ENCODE data around the gene MYOZ1.

Gene MYOZ1

DNA sequence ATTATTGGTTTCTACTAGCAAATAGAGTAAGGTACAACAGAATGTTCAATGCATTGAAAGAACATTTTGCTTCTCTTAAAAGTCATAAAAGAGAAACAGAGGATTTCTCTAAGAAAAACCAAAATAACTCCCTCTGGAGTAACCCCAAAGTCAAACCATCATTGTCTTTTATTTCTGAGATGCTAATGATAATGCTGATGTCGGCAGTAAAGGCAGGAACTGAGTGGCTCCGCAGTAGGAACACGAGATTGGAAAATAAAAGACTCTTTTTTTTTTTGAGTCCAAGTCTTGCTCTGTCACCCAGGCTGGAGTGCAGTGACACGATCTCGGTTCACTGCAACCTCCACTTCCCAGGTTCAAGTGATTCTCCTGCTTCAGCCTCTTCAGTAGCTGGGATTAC is 47.5 kb downstream of the MYOZ1 start:
- no peak overlapping the region for H3K9ac ChIP-seq (ENCODE audit: low read length)
- no peak overlapping the region for H4K91ac ChIP-seq (ENCODE audit: low read depth, low read length)
- H3K9me3 ChIP-seq (ENCODE audit: insufficient read depth, low read depth, low read length): no peaks in the 10 kb centered on the region
- no peak overlapping the region for H2AFZ ChIP-seq (ENCODE audit: insufficient read depth, low read length, poor library complexity)
- peaks cover 1% of the 10 kb centered on the region for H3K79me1 ChIP-seq (ENCODE audit: low read length)
- H3K27me3 ChIP-seq (ENCODE audit: insufficient read depth, low read length): no peaks in the 10 kb centered on the region
- H3K4me2 ChIP-seq (ENCODE audit: low read length): no peak overlapping the region
- H3K14ac ChIP-seq (ENCODE audit: low read length): no peak overlapping the region
- no peak overlapping the region for H2BK5ac ChIP-seq (ENCODE audit: low read depth, low read length, poor library complexity)
- no peak overlapping the region for H4K12ac ChIP-seq (ENCODE audit: low read depth, low read length)
- H3K4me3 ChIP-seq (ENCODE audit: low read depth, low read length): no peak overlapping the region
- no peaks in the 10 kb centered on the region for H3K79me2 ChIP-seq (ENCODE audit: control insufficient read depth, insufficient read depth, low read length, poor library complexity)
- H2BK12ac ChIP-seq (ENCODE audit: low read length): no peak overlapping the region
- H2AK5ac ChIP-seq (ENCODE audit: low read length): no peak overlapping the region
- no peak for DNase-seq
- H4K8ac ChIP-seq (ENCODE audit: low read depth, low read length): no peak overlapping the region
- no CpG with 5 or more reads among the region's 5 CpGs for WGBS (ENCODE audit: extremely low coverage, insufficient coverage, insufficient read length)
- no peak overlapping the region for H3K27ac ChIP-seq (ENCODE audit: low read depth, low read length)
- no peak overlapping the region for H3K4ac ChIP-seq (ENCODE audit: low read depth, low read length)
- H3K18ac ChIP-seq (ENCODE audit: low read length): no peak overlapping the region
- no peak overlapping the region for H2BK120ac ChIP-seq (ENCODE audit: insufficient read depth, low read length, poor library complexity)
- no peaks in the 10 kb centered on the region for H3K36me3 ChIP-seq (ENCODE audit: control insufficient read depth in 1 of 2, insufficient read depth in 2 of 2, low read length in 2 of 2)
- H3K4me1 ChIP-seq (ENCODE audit: control insufficient read depth in 1 of 2, insufficient read depth in 2 of 2, low read length in 2 of 2): no peaks in the 10 kb centered on the region
- H3K23ac ChIP-seq (ENCODE audit: low read length): no peak overlapping the region

DNA sequence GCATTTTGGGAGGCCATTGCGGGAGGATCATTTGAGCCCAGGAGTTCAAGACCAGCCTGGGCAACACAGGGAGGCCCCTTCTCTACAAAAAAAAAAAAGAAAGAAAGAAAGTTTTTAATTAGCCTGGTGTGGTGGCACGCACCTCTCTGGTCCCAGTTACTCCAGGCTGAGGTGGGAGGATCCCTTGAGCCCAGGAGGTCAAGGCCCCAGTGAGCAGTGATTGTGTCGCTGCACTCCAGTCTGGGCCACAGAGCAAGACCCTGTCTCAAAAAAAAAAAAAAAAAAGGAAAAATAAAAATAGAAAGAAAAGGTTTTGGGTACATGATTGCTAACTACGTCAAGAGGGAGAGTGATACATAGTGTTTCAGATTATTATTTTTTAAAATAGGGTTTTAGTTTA is 48.2 kb downstream of the MYOZ1 start:
- no peak overlapping the region for H4K91ac ChIP-seq (ENCODE audit: low read depth, low read length)
- no peak overlapping the region for H3K23ac ChIP-seq (ENCODE audit: low read length)
- no peak overlapping the region for H3K4me3 ChIP-seq (ENCODE audit: low read depth, low read length)
- H2AK5ac ChIP-seq (ENCODE audit: low read length): peak overlapping the region; percentile 29
- no peak overlapping the region for H3K14ac ChIP-seq (ENCODE audit: low read length)
- no peak overlapping the region for H3K18ac ChIP-seq (ENCODE audit: low read length)
- H3K79me2 ChIP-seq (ENCODE audit: control insufficient read depth, insufficient read depth, low read length, poor library complexity): no peaks in the 10 kb centered on the region
- H2BK5ac ChIP-seq (ENCODE audit: low read depth, low read length, poor library complexity): no peak overlapping the region
- H3K27ac ChIP-seq (ENCODE audit: low read depth, low read length): no peak overlapping the region
- no peaks in the 10 kb centered on the region for H3K4me1 ChIP-seq (ENCODE audit: control insufficient read depth in 1 of 2, insufficient read depth in 2 of 2, low read length in 2 of 2)
- H3K27me3 ChIP-seq (ENCODE audit: insufficient read depth, low read length): no peaks in the 10 kb centered on the region
- no peak for DNase-seq
- H4K12ac ChIP-seq (ENCODE audit: low read depth, low read length): no peak overlapping the region
- H4K8ac ChIP-seq (ENCODE audit: low read depth, low read length): no peak overlapping the region
- no peak overlapping the region for H3K4ac ChIP-seq (ENCODE audit: low read depth, low read length)
- H2BK120ac ChIP-seq (ENCODE audit: insufficient read depth, low read length, poor library complexity): no peak overlapping the region
- no peak overlapping the region for H2AFZ ChIP-seq (ENCODE audit: insufficient read depth, low read length, poor library complexity)
- no peak overlapping the region for H3K4me2 ChIP-seq (ENCODE audit: low read length)
- peak overlapping the region; percentile 49 for H2BK12ac ChIP-seq (ENCODE audit: low read length)
- H3K9me3 ChIP-seq (ENCODE audit: insufficient read depth, low read depth, low read length): no peaks in the 10 kb centered on the region
- H3K9ac ChIP-seq (ENCODE audit: low read length): no peak overlapping the region
- H3K36me3 ChIP-seq (ENCODE audit: control insufficient read depth in 1 of 2, insufficient read depth in 2 of 2, low read length in 2 of 2): no peaks in the 10 kb centered on the region
- peaks cover 1% of the 10 kb centered on the region for H3K79me1 ChIP-seq (ENCODE audit: low read length)
- no CpG with 5 or more reads among the region's 4 CpGs for WGBS (ENCODE audit: extremely low coverage, insufficient coverage, insufficient read length)

DNA sequence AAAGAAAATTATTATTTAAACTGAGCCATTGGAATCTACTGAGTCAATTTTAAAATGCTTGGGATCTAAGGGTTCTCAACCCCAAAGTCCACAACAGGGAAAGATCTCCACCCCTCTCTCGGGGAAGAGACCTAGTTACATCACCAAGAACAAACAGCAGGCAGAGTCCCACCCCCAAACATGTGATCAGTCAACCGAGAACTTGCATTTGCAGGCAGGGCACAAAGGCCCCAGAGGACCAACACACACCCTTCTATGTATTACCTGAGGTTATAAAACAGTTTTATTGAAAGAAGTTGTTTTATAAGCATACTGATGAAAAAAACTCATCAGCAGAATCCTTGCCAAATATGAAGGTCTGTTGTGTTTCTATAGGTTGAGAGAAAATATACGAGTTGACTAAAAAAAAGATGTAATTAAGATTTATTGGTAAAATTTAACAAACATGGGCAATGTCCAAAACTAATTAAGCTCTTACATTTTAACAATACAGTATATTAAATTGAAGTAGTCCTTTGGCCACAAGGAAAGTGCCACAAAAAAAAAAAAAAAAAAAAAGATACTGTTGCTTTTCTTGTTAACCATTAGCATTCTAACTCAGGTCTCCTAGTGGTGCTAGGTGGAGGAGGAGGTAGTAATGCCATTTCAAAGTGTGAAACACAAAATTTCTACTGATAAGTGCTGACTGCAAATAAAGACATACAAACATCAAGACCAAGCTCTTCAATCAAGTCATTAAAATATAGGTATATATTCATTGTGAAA is 49.2 kb downstream of the MYOZ1 start:
- Histone ChIP-seq H3K4me2 (ENCODE audit: low read length) (peak overlapping the region; percentile 7), H2AK5ac (ENCODE audit: low read length) (no peak overlapping the region), H3K4me3 (ENCODE audit: low read depth, low read length) (no peak overlapping the region), H3K4me1 (ENCODE audit: control insufficient read depth in 1 of 2, insufficient read depth in 2 of 2, low read length in 2 of 2) (no peaks in the 10 kb centered on the region), H4K91ac (ENCODE audit: low read depth, low read length) (no peak overlapping the region), H3K27ac (ENCODE audit: low read depth, low read length) (no peak overlapping the region), H2BK120ac (ENCODE audit: insufficient read depth, low read length, poor library complexity) (peak overlapping the region; percentile 2), H2BK5ac (ENCODE audit: low read depth, low read length, poor library complexity) (no peak overlapping the region), H3K9ac (ENCODE audit: low read length) (no peak overlapping the region), H3K14ac (ENCODE audit: low read length) (no peak overlapping the region), H3K79me1 (ENCODE audit: low read length) (peaks cover 1% of the 10 kb centered on the region), H3K4ac (ENCODE audit: low read depth, low read length) (no peak overlapping the region), H4K12ac (ENCODE audit: low read depth, low read length) (no peak overlapping the region), H3K18ac (ENCODE audit: low read length) (no peak overlapping the region), H3K9me3 (ENCODE audit: insufficient read depth, low read depth, low read length) (no peaks in the 10 kb centered on the region), H3K79me2 (ENCODE audit: control insufficient read depth, insufficient read depth, low read length, poor library complexity) (no peaks in the 10 kb centered on the region), H2BK12ac (ENCODE audit: low read length) (no peak overlapping the region), H3K36me3 (ENCODE audit: control insufficient read depth in 1 of 2, insufficient read depth in 2 of 2, low read length in 2 of 2) (no peaks in the 10 kb centered on the region), H4K8ac (ENCODE audit: low read depth, low read length) (no peak overlapping the region), H3K27me3 (ENCODE audit: insufficient read depth, low read length) (no peaks in the 10 kb centered on the region), H2AFZ (ENCODE audit: insufficient read depth, low read length, poor library complexity) (no peak overlapping the region), H3K23ac (ENCODE audit: low read length) (no peak overlapping the region)
- no CpG with 5 or more reads among the region's 3 CpGs for WGBS (ENCODE audit: extremely low coverage, insufficient coverage, insufficient read length)
- peak in 1 of 2 donors; percentile 4 for DNase-seq

DNA sequence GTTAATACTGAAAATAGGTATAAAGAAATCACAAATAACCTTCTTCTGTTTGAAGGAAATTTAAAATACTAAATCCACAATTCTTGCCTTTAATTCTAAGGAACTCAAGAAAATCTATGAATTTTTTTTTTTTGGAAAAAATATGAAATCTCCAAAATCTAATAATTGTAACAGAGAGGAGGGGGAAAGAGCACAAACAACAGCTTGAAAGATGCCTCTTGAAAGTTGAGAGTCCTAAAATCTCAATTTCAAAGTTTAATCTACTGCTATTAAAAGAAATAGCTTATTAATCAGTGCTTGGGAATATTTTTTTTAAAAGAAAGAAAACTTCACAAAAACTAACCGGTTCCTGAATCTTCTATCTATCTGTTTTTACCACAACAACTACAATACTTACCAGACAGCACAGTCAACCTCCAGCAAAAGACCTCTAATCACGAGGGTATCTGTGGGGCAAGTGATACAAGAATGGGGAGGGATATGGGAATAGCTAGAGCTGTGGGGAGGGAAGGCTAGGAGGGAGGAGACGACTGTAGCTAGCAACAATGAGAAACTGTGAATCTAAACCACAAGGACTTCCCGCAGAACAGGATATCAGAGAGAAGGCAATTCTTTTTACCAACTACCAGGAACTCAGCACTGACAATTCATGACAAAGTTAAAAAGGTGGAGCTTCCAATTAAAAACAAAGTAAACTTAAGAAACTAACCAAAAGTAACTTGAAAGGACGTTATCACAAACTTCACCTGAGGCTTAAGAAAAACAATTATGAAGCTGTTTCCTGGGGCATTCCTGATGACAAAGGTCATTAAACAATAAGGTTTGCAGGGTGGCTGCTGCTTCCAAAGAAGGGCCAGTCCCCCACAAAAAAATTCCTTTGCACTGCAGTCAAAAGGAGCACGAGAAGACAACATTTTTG is 50.1 kb downstream of the MYOZ1 start, which contains the start of gene USP54:
Gene USP54 (minus strand): TSS at position 462 of the 919 bp plus-strand sequence. CDS start 15,684 bp downstream, outside the sequence.
- Histone ChIP-seq H2BK120ac (ENCODE audit: insufficient read depth, low read length, poor library complexity) (peak within 1 kb of the TSS; percentile 46), H3K4me1 (ENCODE audit: control insufficient read depth in 1 of 2, insufficient read depth in 2 of 2, low read length in 2 of 2) (no peaks in the 10 kb centered on the region), H3K27ac (ENCODE audit: low read depth, low read length) (peak within 1 kb of the TSS; percentile 52), H3K9me3 (ENCODE audit: insufficient read depth, low read depth, low read length) (no peaks in the 10 kb centered on the region), H3K79me1 (ENCODE audit: low read length) (peaks cover 1% of the 10 kb centered on the region), H3K14ac (ENCODE audit: low read length) (no peak within 1 kb of the TSS), H4K12ac (ENCODE audit: low read depth, low read length) (no peak within 1 kb of the TSS), H2BK12ac (ENCODE audit: low read length) (no peak within 1 kb of the TSS), H3K4me3 (ENCODE audit: low read depth, low read length) (no peak within 1 kb of the TSS), H2AFZ (ENCODE audit: insufficient read depth, low read length, poor library complexity) (no peak within 1 kb of the TSS), H2AK5ac (ENCODE audit: low read length) (no peak within 1 kb of the TSS), H3K4me2 (ENCODE audit: low read length) (peak within 1 kb of the TSS; percentile 58), H3K23ac (ENCODE audit: low read length) (no peak within 1 kb of the TSS), H3K27me3 (ENCODE audit: insufficient read depth, low read length) (no peaks in the 10 kb centered on the region), H4K91ac (ENCODE audit: low read depth, low read length) (no peak within 1 kb of the TSS), H3K36me3 (ENCODE audit: control insufficient read depth in 1 of 2, insufficient read depth in 2 of 2, low read length in 2 of 2) (no peaks in the 10 kb centered on the region), H3K4ac (ENCODE audit: low read depth, low read length) (no peak within 1 kb of the TSS), H4K8ac (ENCODE audit: low read depth, low read length) (no peak within 1 kb of the TSS), H3K79me2 (ENCODE audit: control insufficient read depth, insufficient read depth, low read length, poor library complexity) (no peaks in the 10 kb centered on the region), H3K9ac (ENCODE audit: low read length) (no peak within 1 kb of the TSS), H2BK5ac (ENCODE audit: low read depth, low read length, poor library complexity) (peak within 1 kb of the TSS; percentile 44), H3K18ac (ENCODE audit: low read length) (no peak within 1 kb of the TSS)
- WGBS (ENCODE audit: extremely low coverage, insufficient coverage, insufficient read length): no CpG with 5 or more reads among the region's 6 CpGs
- peak in 1 of 2 donors; percentile 31 for DNase-seq

Measured in trophoblast cell (in vitro differentiated cells and primary cell).